ENCODE data around the gene SAP30. TPM values are rescaled to one million over a fixed set of nuclear protein-coding genes. Genes with fewer than 3 reads are reported as not detected.

SAP30 gene
- total and polyA plus RNA-seq, 10 of the 15 experiments (the other 5 are each of a cell fraction or from before 2014, with no cell fraction given): 5.0 to 56.9 (median 23.6) TPM

GRCh38 chr4:173367285-173367684 is 3.5 kb upstream of the SAP30 start (continued):
- TF ChIP-seq ATF2 (IDR thresholded peaks at IDR 0.05; ENCODE audit: low read length) (peak; percentile 37; the same call in 1 of the 2 replicates), CHD1 (IDR thresholded peaks at IDR 0.05; ENCODE audit: low read depth, low read length) (no peak), ZNF24 (IDR thresholded peaks at IDR 0.05) (peak; percentile 30; the same call in 1 of the 2 replicates), SKIL (IDR thresholded peaks at IDR 0.05; ENCODE audit: low read depth, poor library complexity, severe bottlenecking) (peak; percentile 40), E4F1 (IDR thresholded peaks at IDR 0.05; ENCODE audit: borderline replicate concordance, partially characterized antibody) (no peak), JUND (IDR thresholded peaks at IDR 0.05; ENCODE audit: low read depth, low read length) (peak; percentile 64; the same call in 1 of the 2 replicates), DPF2 (IDR thresholded peaks at IDR 0.05) (0 out of 2 replicates have a peak, but pooled peaks have one; percentile 41), ZBTB4 (CRISPR knock-in tag; IDR thresholded peaks at IDR 0.05) (no peak), ZBTB33 (IDR thresholded peaks at IDR 0.05) (no peak), USF2 (IDR thresholded peaks at IDR 0.05; ENCODE audit: borderline replicate concordance, low read depth, low read length) (no peak), IKZF2 (IDR thresholded peaks at IDR 0.05) (peak in 1 of 2 experiments; percentile 22; a peak in 1 of 4 replicates), BCLAF1 (IDR thresholded peaks at IDR 0.05) (no peak)
